Left ventricle myocardium superior (tissue), 1 donor: ENCODE data around the gene ZNF408. TPM values are rescaled to one million over a fixed set of nuclear protein-coding genes. Genes with fewer than 3 reads are reported as not detected.
"Not testable (repeated sequence)": the region's sequence is repeated elsewhere in the genome, so short reads cannot be mapped to it uniquely, and the experiment has no call there.

Experiments used
- ATAC-seq: fragments of 200-7000 bp; cut with Tn5 transposase; one replicate; pipeline ENCODE4 v1.9.1; 2020; ENCODE audit warnings: mild to moderate bottlenecking, moderate library complexity
- DNase-seq: peaks from one replicate; pipeline ENCODE4 v3.0.0-alpha.2; 2020
- intact Hi-C: fragments of 100-400 bp; cut with micrococcal nuclease; formaldehyde crosslinking; loops from one replicate; pipeline ENCODE4 v1.11.0; 2022
- total RNA-seq: library from RNA; stranded (reverse); fragmentation: NEBNext Ultra II Directional; extraction: Animal tissue kit (Norgen Biotek cat#: 25700); gene quantifications from one replicate; pipeline ENCODE4 v1.2.1, GENCODE V29; 2021
- donor health status: DM: no; HTN: yes; CAD: no; lungs with severe emphysema.

The ZNF408 gene
- total RNA-seq, 1 donor from 2014 or later, result 7.1 TPM

GRCh38 chr11:46693597-46694012 is 7.2 kb upstream of the ZNF408 start:
- intact Hi-C loops, result no loop called here
- DNase-seq (no peak), ATAC-seq (no peak)

GRCh38 chr11:46694072-46694471 is 6.8 kb upstream of the ZNF408 start:
- ATAC-seq (no peak), DNase-seq (no peak)
- intact Hi-C loops, result no loop called here

- intact Hi-C loops, result no loop called here
- ATAC-seq, result no peak
- DNase-seq, result no peak
These were observed 6.2 kb upstream of the ZNF408 start for GRCh38 chr11:46694607-46695006.

- no peak for DNase-seq
- no peak for ATAC-seq
- intact Hi-C loops, result no loop called here
These were observed 5.3 kb upstream of the ZNF408 start for GRCh38 chr11:46695345-46696211.

- DNase-seq (peak; percentile 89), ATAC-seq (peak; percentile 68)
- intact Hi-C loops, result no loop called here
These were observed 4.6 kb upstream of the ZNF408 start for GRCh38 chr11:46696212-46696558.

GRCh38 chr11:46697303-46697702 is 3.5 kb upstream of the ZNF408 start:
- intact Hi-C loops, result no loop called here
- ATAC-seq (peak; percentile 31), DNase-seq (no peak)

- no peak for DNase-seq
- intact Hi-C loops, result no loop called here
- no peak for ATAC-seq
These were observed 3.1 kb upstream of the ZNF408 start for GRCh38 chr11:46697723-46698122.

GRCh38 chr11:46698597-46698996 is 2.2 kb upstream of the ZNF408 start:
- intact Hi-C loops, result no loop called here
- DNase-seq, result no peak
- no peak for ATAC-seq

- no peak for ATAC-seq
- no peak for DNase-seq
- intact Hi-C loops, result no loop called here
These were observed 335 bp downstream of the ZNF408 start for GRCh38 chr11:46701078-46701654.

- intact Hi-C loops, result no loop called here
- no peak for DNase-seq
These were observed 4.3 kb downstream of the ZNF408 start for GRCh38 chr11:46705070-46705688.

GRCh38 chr11:46706886-46707285 is 6.1 kb downstream of the ZNF408 start:
- ATAC-seq, result no peak
- DNase-seq, result no peak
- intact Hi-C loops, result no loop called here

More at GRCh38 chr11:46705070-46705688, 4.3 kb downstream of the ZNF408 start:
- no peak for ATAC-seq

- intact Hi-C loops, ATAC-seq, DNase-seq: not testable (repeated sequence)
These were observed 8.5 kb downstream of the ZNF408 start for GRCh38 chr11:46709351-46709750.

- peak; percentile 75 for DNase-seq
- peak; percentile 97 for ATAC-seq
- intact Hi-C loops, result no loop called here
These were observed 10.0 kb downstream of the ZNF408 start for GRCh38 chr11:46710821-46711269.

GRCh38 chr11:46711303-46711702 is 10.5 kb downstream of the ZNF408 start:
- ATAC-seq (peak; percentile 48), DNase-seq (no peak)
- intact Hi-C loops, result no loop called here

GRCh38 chr11:46712874-46713576 is 12.2 kb downstream of the ZNF408 start:
- intact Hi-C loops, result no loop called here
- no peak for ATAC-seq
- DNase-seq, result no peak

GRCh38 chr11:46717825-46718154 is 17.0 kb downstream of the ZNF408 start:
- DNase-seq, intact Hi-C loops, ATAC-seq: not testable (repeated sequence)

GRCh38 chr11:46718155-46719019 is 17.6 kb downstream of the ZNF408 start:
- no peak for DNase-seq
- intact Hi-C loops, result no loop called here
- ATAC-seq, result no peak

GRCh38 chr11:46719048-46719542 is 18.3 kb downstream of the ZNF408 start, which contains the start of gene F2:
Gene F2, plus strand, starts transcription at chr11:46719213. Its CDS starts 23 bp downstream, at chr11:46719236.
- intact Hi-C loops, result no loop called here
- no peak for DNase-seq
- no peak for ATAC-seq
